Measurements from ENCODE around the gene MC2R.
A peak's percentile ranks its signal among the peaks of the same experiment; 100 is the strongest.

Gene MC2R

DNA sequence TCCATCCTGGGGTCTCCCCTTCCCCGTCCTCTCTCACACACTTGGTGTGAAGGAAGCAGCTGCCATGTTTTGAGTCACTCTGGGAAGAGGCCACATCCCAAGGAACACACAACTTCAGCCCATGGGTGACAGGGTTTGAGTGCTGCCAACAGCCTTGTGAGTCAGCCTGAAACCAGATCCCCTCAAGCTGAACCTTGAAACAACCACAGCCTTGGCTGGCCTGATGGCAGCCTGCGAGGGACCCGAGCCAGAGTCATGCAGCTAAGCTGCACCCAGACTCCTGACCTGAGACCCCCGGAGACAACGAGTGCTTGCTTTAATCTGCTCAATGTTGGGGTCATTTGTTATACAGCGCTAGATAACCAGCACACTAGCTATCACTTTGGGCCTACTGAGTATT is 19.3 kb upstream of the MC2R start:
- DNase-seq: no peak

DNA sequence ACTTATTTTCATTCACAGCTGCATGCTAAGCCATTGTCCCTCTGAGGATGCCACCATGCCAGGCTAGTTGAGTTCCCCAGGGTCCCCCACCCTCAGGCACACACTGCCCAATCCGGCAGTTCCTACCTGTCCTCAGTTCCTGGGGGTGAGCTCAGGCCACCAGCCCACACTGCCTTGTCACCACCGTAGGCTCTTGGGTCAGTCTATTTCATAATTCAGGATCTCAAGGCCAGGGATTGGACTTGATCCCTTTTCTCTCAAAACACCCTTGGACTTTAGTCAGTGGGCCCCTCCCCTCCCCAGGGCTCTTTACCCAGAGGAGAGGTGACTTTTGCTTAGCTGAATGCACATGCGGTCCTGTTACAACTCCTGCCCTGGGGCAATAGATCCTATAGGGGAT is 18.7 kb upstream of the MC2R start:
- no peak overlapping the region for H3K4me3 ChIP-seq (ENCODE audit: low read depth, low read length)
- no peak overlapping the region for H2AK5ac ChIP-seq (ENCODE audit: low read length)
- no peak overlapping the region for H2AFZ ChIP-seq (ENCODE audit: insufficient read depth, low read length, poor library complexity)
- DNase-seq: no peak
- no peaks in the 10 kb centered on the region for H3K36me3 ChIP-seq (ENCODE audit: control insufficient read depth in 1 of 2, insufficient read depth in 2 of 2, low read length in 2 of 2)
- no peak overlapping the region for H3K9ac ChIP-seq (ENCODE audit: low read length)
- no peak overlapping the region for H3K27ac ChIP-seq (ENCODE audit: low read depth, low read length)
- no peak overlapping the region for H2BK120ac ChIP-seq (ENCODE audit: insufficient read depth, low read length, poor library complexity)
- H4K91ac ChIP-seq (ENCODE audit: low read depth, low read length): no peak overlapping the region
- no peak overlapping the region for H3K18ac ChIP-seq (ENCODE audit: low read length)
- WGBS (ENCODE audit: extremely low coverage, insufficient coverage, insufficient read length): no CpG with 5 or more reads among the region's 3 CpGs
- H3K9me3 ChIP-seq (ENCODE audit: insufficient read depth, low read depth, low read length): peaks cover 2% of the 10 kb centered on the region
- no peak overlapping the region for H2BK5ac ChIP-seq (ENCODE audit: low read depth, low read length, poor library complexity)
- no peaks in the 10 kb centered on the region for H3K79me1 ChIP-seq (ENCODE audit: low read length)
- no peak overlapping the region for H3K4me2 ChIP-seq (ENCODE audit: low read length)
- H3K4ac ChIP-seq (ENCODE audit: low read depth, low read length): no peak overlapping the region
- peaks cover 0 to 3% of the 10 kb centered on the region in 2 experiments for H3K4me1 ChIP-seq (ENCODE audit: control insufficient read depth in 1 of 2, insufficient read depth in 2 of 2, low read length in 2 of 2)
- H3K14ac ChIP-seq (ENCODE audit: low read length): no peak overlapping the region
- H4K12ac ChIP-seq (ENCODE audit: low read depth, low read length): no peak overlapping the region
- H2BK12ac ChIP-seq (ENCODE audit: low read length): no peak overlapping the region
- H3K27me3 ChIP-seq (ENCODE audit: insufficient read depth, low read length): no peaks in the 10 kb centered on the region
- H3K79me2 ChIP-seq (ENCODE audit: control insufficient read depth, insufficient read depth, low read length, poor library complexity): no peaks in the 10 kb centered on the region
- no peak overlapping the region for H4K8ac ChIP-seq (ENCODE audit: low read depth, low read length)
- no peak overlapping the region for H3K23ac ChIP-seq (ENCODE audit: low read length)

More for the DNA sequence above, 19.3 kb upstream of the MC2R start:
- Histone ChIP-seq H4K8ac (ENCODE audit: low read depth, low read length) (no peak overlapping the region), H4K91ac (ENCODE audit: low read depth, low read length) (no peak overlapping the region), H3K36me3 (ENCODE audit: control insufficient read depth in 1 of 2, insufficient read depth in 2 of 2, low read length in 2 of 2) (no peaks in the 10 kb centered on the region), H2BK12ac (ENCODE audit: low read length) (no peak overlapping the region), H3K79me2 (ENCODE audit: control insufficient read depth, insufficient read depth, low read length, poor library complexity) (no peaks in the 10 kb centered on the region), H3K9me3 (ENCODE audit: insufficient read depth, low read depth, low read length) (peaks cover 2% of the 10 kb centered on the region), H3K18ac (ENCODE audit: low read length) (no peak overlapping the region), H3K4me2 (ENCODE audit: low read length) (no peak overlapping the region), H3K4me3 (ENCODE audit: low read depth, low read length) (peak overlapping the region; percentile 1), H2AK5ac (ENCODE audit: low read length) (no peak overlapping the region), H3K79me1 (ENCODE audit: low read length) (no peaks in the 10 kb centered on the region), H3K4ac (ENCODE audit: low read depth, low read length) (no peak overlapping the region), H2BK120ac (ENCODE audit: insufficient read depth, low read length, poor library complexity) (no peak overlapping the region), H3K23ac (ENCODE audit: low read length) (no peak overlapping the region), H3K27ac (ENCODE audit: low read depth, low read length) (no peak overlapping the region), H2BK5ac (ENCODE audit: low read depth, low read length, poor library complexity) (no peak overlapping the region), H4K12ac (ENCODE audit: low read depth, low read length) (no peak overlapping the region), H3K9ac (ENCODE audit: low read length) (no peak overlapping the region), H3K14ac (ENCODE audit: low read length) (no peak overlapping the region), H3K4me1 (ENCODE audit: control insufficient read depth in 1 of 2, insufficient read depth in 2 of 2, low read length in 2 of 2) (peaks cover 0 to 3% of the 10 kb centered on the region in 2 experiments), H3K27me3 (ENCODE audit: insufficient read depth, low read length) (no peaks in the 10 kb centered on the region), H2AFZ (ENCODE audit: insufficient read depth, low read length, poor library complexity) (no peak overlapping the region)
- WGBS (ENCODE audit: extremely low coverage, insufficient coverage, insufficient read length): no CpG with 5 or more reads among the region's 6 CpGs

DNA sequence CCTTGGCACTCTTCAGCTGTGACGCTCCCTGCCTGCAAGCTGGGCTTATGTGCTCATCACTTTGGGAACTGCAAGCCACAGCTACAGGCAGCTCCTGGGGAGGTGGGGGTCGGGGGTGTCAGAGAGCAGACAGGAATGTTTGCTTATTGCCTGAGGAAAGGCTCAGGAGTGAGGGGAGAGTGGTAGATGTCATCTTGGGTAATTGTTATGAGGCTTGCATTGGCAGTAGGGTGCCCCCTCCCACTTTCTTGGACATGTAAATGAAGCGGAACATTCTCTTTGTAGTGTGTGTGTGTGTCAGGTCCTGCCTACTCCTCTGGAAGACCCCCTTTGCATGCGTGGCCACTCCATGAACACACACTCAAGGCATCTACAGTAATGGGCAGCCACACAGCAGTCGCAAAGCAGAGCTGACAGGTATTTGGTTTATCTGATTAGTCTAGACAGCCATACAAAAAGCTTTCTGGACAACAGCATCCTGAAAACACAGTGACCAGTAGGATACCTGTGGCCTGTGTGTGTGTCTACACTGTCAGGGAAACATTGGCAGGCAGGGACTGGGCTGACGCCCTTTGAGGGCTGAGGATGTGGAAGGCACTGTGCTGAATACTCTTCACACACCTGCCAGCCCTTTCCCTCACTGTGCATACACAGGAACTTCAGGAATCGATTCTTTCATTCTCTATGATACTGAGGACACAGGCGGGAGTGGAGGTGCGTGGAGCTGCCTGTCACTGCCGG is 17.1 kb upstream of the MC2R start:
- Histone ChIP-seq H3K23ac (ENCODE audit: low read length) (no peak overlapping the region), H3K9me3 (ENCODE audit: insufficient read depth, low read depth, low read length) (peaks cover 2% of the 10 kb centered on the region), H3K27ac (ENCODE audit: low read depth, low read length) (no peak overlapping the region), H3K9ac (ENCODE audit: low read length) (no peak overlapping the region), H4K8ac (ENCODE audit: low read depth, low read length) (no peak overlapping the region), H2BK12ac (ENCODE audit: low read length) (no peak overlapping the region), H4K91ac (ENCODE audit: low read depth, low read length) (no peak overlapping the region), H2AFZ (ENCODE audit: insufficient read depth, low read length, poor library complexity) (no peak overlapping the region), H3K79me1 (ENCODE audit: low read length) (no peaks in the 10 kb centered on the region), H2AK5ac (ENCODE audit: low read length) (no peak overlapping the region), H3K4ac (ENCODE audit: low read depth, low read length) (no peak overlapping the region), H3K18ac (ENCODE audit: low read length) (no peak overlapping the region), H3K36me3 (ENCODE audit: control insufficient read depth in 1 of 2, insufficient read depth in 2 of 2, low read length in 2 of 2) (no peaks in the 10 kb centered on the region), H4K12ac (ENCODE audit: low read depth, low read length) (no peak overlapping the region), H3K14ac (ENCODE audit: low read length) (no peak overlapping the region), H3K4me1 (ENCODE audit: control insufficient read depth in 1 of 2, insufficient read depth in 2 of 2, low read length in 2 of 2) (peaks cover 0 to 3% of the 10 kb centered on the region in 2 experiments), H3K79me2 (ENCODE audit: control insufficient read depth, insufficient read depth, low read length, poor library complexity) (no peaks in the 10 kb centered on the region), H3K4me3 (ENCODE audit: low read depth, low read length) (no peak overlapping the region), H3K27me3 (ENCODE audit: insufficient read depth, low read length) (no peaks in the 10 kb centered on the region), H2BK120ac (ENCODE audit: insufficient read depth, low read length, poor library complexity) (no peak overlapping the region), H3K4me2 (ENCODE audit: low read length) (no peak overlapping the region), H2BK5ac (ENCODE audit: low read depth, low read length, poor library complexity) (no peak overlapping the region)
- WGBS (ENCODE audit: extremely low coverage, insufficient coverage, insufficient read length): no CpG with 5 or more reads among the region's 10 CpGs
- no peak for DNase-seq

DNA sequence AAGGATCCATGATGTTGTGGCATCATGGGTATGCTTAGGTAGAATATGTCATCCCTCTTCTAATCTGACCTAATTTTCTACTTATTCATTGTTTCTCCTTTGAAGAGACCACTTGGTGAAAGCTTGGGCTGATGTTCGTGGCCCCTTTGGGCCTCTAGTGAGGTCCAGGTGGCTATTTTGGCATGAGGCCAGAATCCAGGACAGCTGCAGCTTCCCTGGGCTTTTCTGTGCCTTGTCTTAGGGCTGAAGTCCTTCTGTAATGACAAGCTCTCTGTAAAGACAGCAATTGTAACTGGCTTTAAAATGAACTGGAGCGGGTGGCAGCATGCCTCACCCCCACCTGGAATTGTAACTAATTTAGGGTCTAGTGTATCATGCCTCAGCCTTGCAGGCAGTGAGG is 15.6 kb upstream of the MC2R start:
- Histone ChIP-seq H3K79me2 (ENCODE audit: control insufficient read depth, insufficient read depth, low read length, poor library complexity) (no peaks in the 10 kb centered on the region), H3K27me3 (ENCODE audit: insufficient read depth, low read length) (no peaks in the 10 kb centered on the region), H3K4me2 (ENCODE audit: low read length) (no peak overlapping the region), H4K91ac (ENCODE audit: low read depth, low read length) (no peak overlapping the region), H3K79me1 (ENCODE audit: low read length) (no peaks in the 10 kb centered on the region), H3K23ac (ENCODE audit: low read length) (no peak overlapping the region), H3K27ac (ENCODE audit: low read depth, low read length) (no peak overlapping the region), H2BK5ac (ENCODE audit: low read depth, low read length, poor library complexity) (no peak overlapping the region), H3K9ac (ENCODE audit: low read length) (no peak overlapping the region), H2BK120ac (ENCODE audit: insufficient read depth, low read length, poor library complexity) (no peak overlapping the region), H4K8ac (ENCODE audit: low read depth, low read length) (no peak overlapping the region), H3K4ac (ENCODE audit: low read depth, low read length) (no peak overlapping the region), H3K36me3 (ENCODE audit: control insufficient read depth in 1 of 2, insufficient read depth in 2 of 2, low read length in 2 of 2) (no peaks in the 10 kb centered on the region), H4K12ac (ENCODE audit: low read depth, low read length) (no peak overlapping the region), H2AK5ac (ENCODE audit: low read length) (no peak overlapping the region), H3K14ac (ENCODE audit: low read length) (no peak overlapping the region), H3K4me3 (ENCODE audit: low read depth, low read length) (no peak overlapping the region), H2BK12ac (ENCODE audit: low read length) (no peak overlapping the region), H3K4me1 (ENCODE audit: control insufficient read depth in 1 of 2, insufficient read depth in 2 of 2, low read length in 2 of 2) (peaks cover 0 to 3% of the 10 kb centered on the region in 2 experiments), H3K9me3 (ENCODE audit: insufficient read depth, low read depth, low read length) (peaks cover 2% of the 10 kb centered on the region), H3K18ac (ENCODE audit: low read length) (no peak overlapping the region), H2AFZ (ENCODE audit: insufficient read depth, low read length, poor library complexity) (no peak overlapping the region)
- no CpG with 5 or more reads among the region's 2 CpGs for WGBS (ENCODE audit: extremely low coverage, insufficient coverage, insufficient read length)
- DNase-seq: no peak
